ENCODE results near the gene PIK3C3.
"Not testable (repeated sequence)": the region's sequence is repeated elsewhere in the genome, so short reads cannot be mapped to it uniquely, and the experiment has no call there.

The PIK3C3 gene

GRCh38 chr18:42080340-42080739, 125.3 kb downstream of the PIK3C3 start:
- no peak for DNase-seq

GRCh38 chr18:42082415-42083234, 127.6 kb downstream of the PIK3C3 start:
- no peak for DNase-seq

- no peak for DNase-seq
These were observed 131.3 kb downstream of the PIK3C3 start for GRCh38 chr18:42086288-42086687.

- no peak for DNase-seq
These were observed 132.2 kb downstream of the PIK3C3 start for GRCh38 chr18:42087235-42087634.

GRCh38 chr18:42087876-42088275, 132.8 kb downstream of the PIK3C3 start:
- no peak for DNase-seq

GRCh38 chr18:42092848-42093247, 137.8 kb downstream of the PIK3C3 start:
- DNase-seq, result no peak

- no peak for DNase-seq
These were observed 139.8 kb downstream of the PIK3C3 start for GRCh38 chr18:42094875-42095274.

GRCh38 chr18:42095732-42096377, 140.8 kb downstream of the PIK3C3 start:
- DNase-seq, result no peak

GRCh38 chr18:42100248-42100647, 145.2 kb downstream of the PIK3C3 start:
- no peak for DNase-seq

GRCh38 chr18:42100911-42101310, 145.9 kb downstream of the PIK3C3 start:
- DNase-seq, result no peak

- DNase-seq, result no peak
These were observed 150.4 kb downstream of the PIK3C3 start for GRCh38 chr18:42105394-42105793.

- DNase-seq, result no peak
These were observed 151.8 kb downstream of the PIK3C3 start for GRCh38 chr18:42106784-42107183.

- DNase-seq, result no peak
These were observed 152.3 kb downstream of the PIK3C3 start for GRCh38 chr18:42107287-42107686.

- DNase-seq, result no peak
These were observed 152.8 kb downstream of the PIK3C3 start for GRCh38 chr18:42107691-42108450.

GRCh38 chr18:42112147-42112546, 157.1 kb downstream of the PIK3C3 start:
- DNase-seq, result not testable (repeated sequence)

- DNase-seq, result no peak
These were observed 157.8 kb downstream of the PIK3C3 start for GRCh38 chr18:42112657-42113420.

GRCh38 chr18:42113529-42114191, 158.6 kb downstream of the PIK3C3 start:
- peak in 1 of 2 donors; percentile 1 for DNase-seq

GRCh38 chr18:42114310-42114943, 159.4 kb downstream of the PIK3C3 start:
- DNase-seq, result peak; percentile 34 to 69

- no peak for DNase-seq
These were observed 171.6 kb downstream of the PIK3C3 start for GRCh38 chr18:42126586-42126985.

GRCh38 chr18:42131066-42131929, 176.3 kb downstream of the PIK3C3 start:
- no peak for DNase-seq

- no peak for DNase-seq
These were observed 176.9 kb downstream of the PIK3C3 start for GRCh38 chr18:42131930-42132244.

All from CD4-positive, alpha-beta T cell treated with Interferon alpha-2 for 1 hour (primary cell).